GM19395 (cell line): ENCODE results near the gene ZMYND8.

ENCODE experiments used
- ATAC-seq: cut with Tn5 transposase; IDR thresholded peaks from one replicate; pipeline ENCODE4 v1.9.1; 2021; ENCODE audit warnings: mild to moderate bottlenecking, moderate library complexity; ENCODE audit not compliant: unreplicated experiment

The ZMYND8 gene

GRCh38 chr20:47335251-47336128, 21.0 kb downstream of the ZMYND8 start:
- no peak for ATAC-seq

GRCh38 chr20:47334022-47334551, 22.4 kb downstream of the ZMYND8 start:
- ATAC-seq: no peak

GRCh38 chr20:47332381-47333206, 23.9 kb downstream of the ZMYND8 start:
- ATAC-seq: no peak

- no peak for ATAC-seq
Observed at GRCh38 chr20:47330933-47331708, 25.4 kb downstream of the ZMYND8 start.

- ATAC-seq: no peak
Observed at GRCh38 chr20:47330071-47330470, 26.4 kb downstream of the ZMYND8 start.

- ATAC-seq: no peak
Observed at GRCh38 chr20:47328129-47328528, 28.4 kb downstream of the ZMYND8 start.

- ATAC-seq: no peak
Observed at GRCh38 chr20:47327711-47328110, 28.8 kb downstream of the ZMYND8 start.

GRCh38 chr20:47326658-47327268, 29.7 kb downstream of the ZMYND8 start:
- ATAC-seq: no peak

- no peak for ATAC-seq
Observed at GRCh38 chr20:47325242-47325641, 31.3 kb downstream of the ZMYND8 start.

GRCh38 chr20:47320990-47321805, 35.3 kb downstream of the ZMYND8 start:
- ATAC-seq: no peak

- no peak for ATAC-seq
Observed at GRCh38 chr20:47319517-47320252, 36.8 kb downstream of the ZMYND8 start.

- no peak for ATAC-seq
Observed at GRCh38 chr20:47318586-47319516, 37.6 kb downstream of the ZMYND8 start.

- ATAC-seq: no peak
Observed at GRCh38 chr20:47318027-47318585, 38.4 kb downstream of the ZMYND8 start.

- ATAC-seq: no peak
Observed at GRCh38 chr20:47317127-47317895, 39.2 kb downstream of the ZMYND8 start.

GRCh38 chr20:47316776-47317126, 39.7 kb downstream of the ZMYND8 start:
- ATAC-seq: no peak

GRCh38 chr20:47315339-47316056, 41.0 kb downstream of the ZMYND8 start:
- ATAC-seq: no peak
